Small intestine (tissue), 7 donors: Measurements from ENCODE around the gene NLRP1. TPM values are rescaled to one million over a fixed set of nuclear protein-coding genes. Genes with fewer than 3 reads are reported as not detected.
A peak's percentile ranks its signal among the peaks of the same experiment; 100 is the strongest.

Source experiments
- DNase-seq, 2 donors: peaks; one replicate each; pipeline versions ENCODE4 v3.0.0 to v3.0.0-alpha.2; 2013
- FAIRE-seq: peaks from 2 replicates; lab custom pipeline; 2012; peaks lifted over from hg19 to GRCh38; lab: Jason Lieb, UNC
- H3K27ac ChIP-seq, 3 donors: one replicate each; pipeline ENCODE4 v1.5.1; 2013; ENCODE audit warnings: low read length in 2 of 3, mild to moderate bottlenecking in 2 of 3, control low read depth in 1 of 3, inconsistent platforms in 1 of 3, low read depth in 1 of 3, moderate library complexity in 1 of 3
- H3K27me3 ChIP-seq, 3 donors: one replicate each; pipeline ENCODE4 v1.6.1; 2013; ENCODE audit warnings: low read length in 3 of 3, inconsistent platforms in 1 of 3; ENCODE audit not compliant: control insufficient read depth in 3 of 3, insufficient read depth in 3 of 3
- H3K36me3 ChIP-seq, 3 donors: one replicate each; pipeline ENCODE4 v1.6.1; 2013; ENCODE audit warnings: low read length in 3 of 3, inconsistent platforms in 1 of 3, low read depth in 1 of 3, mild to moderate bottlenecking in 1 of 3, moderate library complexity in 1 of 3; ENCODE audit not compliant: control insufficient read depth in 3 of 3, insufficient read depth in 2 of 3
- H3K4me1 ChIP-seq, 3 donors: one replicate each; pipeline ENCODE4 v1.6.1; 2013; ENCODE audit warnings: low read length in 2 of 3, inconsistent platforms in 1 of 3, low read depth in 1 of 3, mild to moderate bottlenecking in 1 of 3, moderate library complexity in 1 of 3; ENCODE audit not compliant: control insufficient read depth in 3 of 3, insufficient read depth in 2 of 3
- H3K4me3 ChIP-seq, 3 donors: one replicate each; pipeline ENCODE4 v1.5.1; 2013; ENCODE audit warnings: low read length in 3 of 3, control low read depth in 1 of 3, inconsistent platforms in 1 of 3, low read depth in 1 of 3, mild to moderate bottlenecking in 1 of 3, moderate library complexity in 1 of 3
- H3K9me3 ChIP-seq, 2 donors: one replicate each; pipeline ENCODE4 v1.6.1; 2013; ENCODE audit warnings: low read depth in 1 of 2, low read length in 1 of 2; ENCODE audit not compliant: control insufficient read depth in 2 of 2, insufficient read depth in 1 of 2
- WGBS, 3 donors: extraction: QIAGEN DNeasy Blood & Tissue Kit; methylation state at CpG; one replicate each; pipeline ENCODE4 v1.1.7; 2013; 5-methylcytosine and 5-hydroxymethylcytosine counted together
- polyA plus RNA-seq, 4 donors: library from polyadenylated mRNA; stranded (reverse) in 3 of 4; unstranded in 1 of 4; fragments of 200-250 nt in 3 of 4; fragments of 120-200 nt in 1 of 4; gene quantifications; one replicate each; pipeline versions ENCODE4 v1.2.1 to v1.2.3, GENCODE V29; 2013
- donor health status: healthy with polysubstance abuse.
- donor health status: control.
- donor health status: control.
- donor health status: Bipolar disorder and iron deficiency.
- donor health status: healthy.

The NLRP1 gene
- polyA plus RNA-seq, 4 donors, result 2.2 to 12.8 (median 8.1) TPM

DNA sequence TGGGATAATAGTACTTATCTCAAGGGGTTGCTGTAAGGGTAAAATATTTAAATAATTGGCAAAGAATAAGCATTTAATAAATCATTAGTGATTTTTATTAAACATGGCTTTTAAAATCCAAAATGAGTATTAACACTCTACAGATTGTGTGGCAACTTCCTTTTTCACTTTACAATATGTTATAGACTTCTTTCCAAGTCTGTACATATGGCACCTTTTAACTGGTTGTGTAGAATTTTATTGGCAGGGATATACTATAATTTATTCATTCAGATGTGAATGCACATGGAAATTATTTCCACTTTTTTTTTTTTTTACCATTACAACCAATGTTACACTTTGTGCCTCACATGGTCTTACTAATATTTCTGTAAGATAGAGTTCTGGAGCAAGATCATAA, 15.7 kb upstream of the NLRP1 start:
- peaks cover 0 to 21% (median 4%) of the 10 kb centered on the region in 3 donors for H3K27me3 ChIP-seq
- H3K4me3 ChIP-seq, result no peak overlapping the region
- H3K27ac ChIP-seq, result no peak overlapping the region
- H3K9me3 ChIP-seq, result no peaks in the 10 kb centered on the region
- no peaks in the 10 kb centered on the region for H3K36me3 ChIP-seq
- no peaks in the 10 kb centered on the region for H3K4me1 ChIP-seq
- no peak for FAIRE-seq
- DNase-seq, result no peak

DNA sequence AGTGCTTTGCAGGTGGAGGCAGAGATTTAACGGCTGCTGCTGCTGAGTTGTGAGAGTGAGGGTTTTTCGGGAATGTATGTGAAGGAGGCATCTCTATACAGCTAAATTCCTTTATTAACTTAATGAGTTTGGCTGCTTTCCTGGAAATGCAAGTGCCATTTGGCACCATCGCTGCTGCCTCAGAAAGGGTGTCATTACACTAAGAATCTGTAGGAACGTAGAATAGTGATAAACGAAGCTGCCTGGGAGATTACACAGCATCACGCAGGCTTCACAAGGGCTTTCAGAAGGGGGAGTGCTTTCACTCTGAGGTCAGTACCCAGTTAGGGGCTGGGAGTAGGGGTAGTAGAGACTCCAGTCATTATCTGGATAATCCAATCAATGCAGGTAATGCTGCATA, 14.1 kb upstream of the NLRP1 start:
- H3K9me3 ChIP-seq, result no peaks in the 10 kb centered on the region
- no peaks in the 10 kb centered on the region for H3K4me1 ChIP-seq
- peaks cover 0 to 19% (median 4%) of the 10 kb centered on the region in 3 donors for H3K27me3 ChIP-seq
- H3K27ac ChIP-seq, result no peak overlapping the region
- H3K4me3 ChIP-seq, result no peak overlapping the region
- DNase-seq (no peak), FAIRE-seq (no peak)
- 33 to 39% (median 33%) methylated on average over 6 of the region's 6 CpGs for WGBS, 3 donors
- no peaks in the 10 kb centered on the region for H3K36me3 ChIP-seq

DNA sequence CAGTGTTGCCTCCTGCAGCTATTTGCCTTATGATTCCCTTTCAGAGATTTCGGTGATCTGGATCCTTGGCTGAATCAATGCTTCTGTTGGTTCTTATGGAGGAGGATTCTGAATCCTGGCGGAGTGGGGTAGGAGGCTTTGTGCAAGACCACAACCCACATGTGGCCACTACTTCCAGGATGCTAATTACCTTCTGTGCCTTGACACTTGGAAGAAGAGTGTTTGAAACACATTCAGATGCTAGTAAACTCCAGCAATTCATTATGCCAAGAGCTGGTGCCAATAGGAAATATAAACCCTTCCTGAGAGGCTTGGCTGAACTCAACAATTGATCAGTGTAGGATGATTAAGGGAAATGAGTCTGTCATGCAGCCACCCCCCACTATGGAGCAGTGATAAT, 12.1 kb upstream of the NLRP1 start:
- H3K36me3 ChIP-seq, result no peaks in the 10 kb centered on the region
- DNase-seq, result no peak
- no peak overlapping the region for H3K27ac ChIP-seq
- H3K9me3 ChIP-seq, result no peaks in the 10 kb centered on the region
- peaks cover 0 to 19% (median 8%) of the 10 kb centered on the region in 3 donors for H3K27me3 ChIP-seq
- no peak overlapping the region for H3K4me3 ChIP-seq
- no peaks in the 10 kb centered on the region for H3K4me1 ChIP-seq
- FAIRE-seq, result no peak
- 61 to 86% (median 86%) methylated on average over 2 of the region's 2 CpGs for WGBS, 3 donors

GRCh38 chr17:5595831-5596230, 11.5 kb upstream of the NLRP1 start:
- no peak for FAIRE-seq
- H3K4me3 ChIP-seq, result no peak overlapping the region

DNA sequence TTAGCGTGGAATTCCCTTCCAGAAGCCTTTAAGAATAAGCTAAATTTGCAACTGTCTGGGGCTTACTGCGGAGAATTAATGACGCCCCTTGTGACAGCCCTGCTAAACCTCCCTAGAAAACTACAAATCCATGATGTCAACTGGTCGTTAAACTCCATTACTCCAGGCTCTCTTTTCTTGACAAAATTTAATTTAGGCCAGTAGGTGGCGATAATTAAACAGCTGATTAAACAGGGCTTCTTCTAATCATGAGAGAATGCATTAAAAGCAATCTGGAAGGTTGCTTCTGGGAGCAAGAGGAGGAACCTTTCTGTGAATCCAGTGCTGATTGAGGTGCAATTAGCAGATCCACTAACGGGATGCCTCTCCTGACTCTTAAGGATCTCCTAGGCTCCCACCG, 8.1 kb upstream of the NLRP1 start:
- Histone ChIP-seq H3K27me3 (peaks cover 0 to 7% (median 4%) of the 10 kb centered on the region in 3 donors), H3K9me3 (no peaks in the 10 kb centered on the region), H3K27ac (no peak overlapping the region), H3K36me3 (no peaks in the 10 kb centered on the region), H3K4me1 (no peaks in the 10 kb centered on the region), H3K4me3 (no peak overlapping the region)
- DNase-seq (peak; percentile 40 to 54), FAIRE-seq (no peak)
- 11 to 20% (median 18%) methylated on average over 7 of the region's 7 CpGs for WGBS, 3 donors

More at GRCh38 chr17:5595831-5596230, 11.5 kb upstream of the NLRP1 start:
- H3K27ac ChIP-seq, result no peak overlapping the region
- H3K27me3 ChIP-seq, result peaks cover 0 to 17% (median 8%) of the 10 kb centered on the region in 3 donors
- 49 to 55% (median 53%) methylated on average over 7 of the region's 7 CpGs for WGBS, 3 donors
- no peaks in the 10 kb centered on the region for H3K4me1 ChIP-seq
- H3K9me3 ChIP-seq, result no peaks in the 10 kb centered on the region
- DNase-seq, result no peak
- H3K36me3 ChIP-seq, result no peaks in the 10 kb centered on the region

GRCh38 chr17:5591966-5592365, 7.7 kb upstream of the NLRP1 start:
- no peak for FAIRE-seq
- Histone ChIP-seq H3K4me3 (no peak overlapping the region), H3K27ac (no peak overlapping the region), H3K4me1 (no peaks in the 10 kb centered on the region), H3K9me3 (no peaks in the 10 kb centered on the region), H3K27me3 (peaks cover 0 to 6% (median 4%) of the 10 kb centered on the region in 3 donors), H3K36me3 (no peaks in the 10 kb centered on the region)
- no peak for DNase-seq
- 74 to 82% (median 80%) methylated on average over 11 of the region's 11 CpGs for WGBS, 3 donors

DNA sequence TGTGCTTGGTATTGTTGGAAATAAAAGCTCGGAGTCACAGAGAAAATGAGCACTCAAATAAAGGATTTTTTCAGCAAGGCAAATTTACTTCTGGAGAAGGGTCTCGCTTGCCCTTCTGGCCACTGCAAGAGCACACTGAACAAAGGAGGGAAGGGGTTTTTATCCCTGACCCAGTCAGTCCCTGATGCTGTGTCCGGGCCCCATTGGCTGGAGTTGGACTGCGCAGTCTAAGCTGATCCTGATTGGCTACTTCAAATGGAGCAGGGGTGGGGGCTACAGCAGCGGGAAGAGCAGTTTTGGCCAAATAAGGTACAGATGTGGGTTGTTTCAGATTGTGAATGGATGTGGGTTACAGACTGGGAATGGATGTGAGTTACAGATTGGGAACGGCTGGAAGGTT, 4.3 kb upstream of the NLRP1 start:
- FAIRE-seq (no peak), DNase-seq (no peak)
- WGBS, 3 donors, result 74 to 79% (median 75%) methylated on average over 6 of the region's 6 CpGs
- Histone ChIP-seq H3K27ac (no peak overlapping the region), H3K9me3 (no peaks in the 10 kb centered on the region), H3K36me3 (no peaks in the 10 kb centered on the region), H3K4me1 (peaks cover 0 to 1% (median 0%) of the 10 kb centered on the region in 3 donors), H3K4me3 (no peak overlapping the region), H3K27me3 (peaks cover 0 to 4% (median 0%) of the 10 kb centered on the region in 3 donors)

- no peaks in the 10 kb centered on the region for H3K9me3 ChIP-seq
- H3K4me3 ChIP-seq, result no peak overlapping the region
- H3K27me3 ChIP-seq, result peaks cover 0 to 4% (median 0%) of the 10 kb centered on the region in 3 donors
- no peak overlapping the region for H3K27ac ChIP-seq
- no peaks in the 10 kb centered on the region for H3K36me3 ChIP-seq
- 22 to 36% (median 30%) methylated on average over 6 of the region's 6 CpGs for WGBS, 3 donors
- FAIRE-seq (no peak), DNase-seq (peak; percentile 68 to 82)
- H3K4me1 ChIP-seq, result peaks cover 0 to 5% (median 0%) of the 10 kb centered on the region in 3 donors
Observed at GRCh38 chr17:5587438-5588032, 3.2 kb upstream of the NLRP1 start.
